ENCODE results near the gene CELF2. TPM values are rescaled to one million over a fixed set of nuclear protein-coding genes. Genes with fewer than 3 reads are reported as not detected.

Gene CELF2
- total RNA-seq, 2 donors from 2014 or later, result 10.4 to 11.2 TPM

GRCh38 chr10:11154849-11155498, 137.3 kb downstream of the CELF2 start:
- DNase-seq, result no peak
- no peak overlapping the region for H3K4me3 ChIP-seq
- WGBS, 2 donors, result 45 to 57% methylated on average over 11 of the region's 11 CpGs
- H3K9me3 ChIP-seq, result no peaks in the 10 kb centered on the region
- H3K4me1 ChIP-seq, result no peaks in the 10 kb centered on the region
- no peaks in the 10 kb centered on the region for H3K36me3 ChIP-seq (replicated peaks in 1 of 2; ENCODE audit: insufficient read depth in 1 of 2, low read depth in 2 of 2)
- ATAC-seq, result no peak
- peaks cover 0 to 2% of the 10 kb centered on the region in 2 donors for H3K27me3 ChIP-seq
- intact Hi-C loops (cut with DNase I), result no loop called here
- TF ChIP-seq POLR2A (IDR thresholded peaks at IDR 0.05) (no peak), CTCF (IDR thresholded peaks at IDR 0.05) (no peak)
- no peak overlapping the region for H3K27ac ChIP-seq

- no peak for ATAC-seq
- no peaks in the 10 kb centered on the region for H3K36me3 ChIP-seq (replicated peaks in 1 of 2; ENCODE audit: insufficient read depth in 1 of 2, low read depth in 2 of 2)
- no peak for TF ChIP-seq CTCF (IDR thresholded peaks at IDR 0.05)
- no peak for TF ChIP-seq POLR2A (IDR thresholded peaks at IDR 0.05)
- intact Hi-C loops (cut with DNase I), result no loop called here
- DNase-seq, result no peak
- H3K9me3 ChIP-seq, result no peaks in the 10 kb centered on the region
- WGBS, 2 donors, result 89 to 90% methylated on average over 12 of the region's 12 CpGs
- H3K27ac ChIP-seq, result no peak overlapping the region
- H3K4me3 ChIP-seq, result no peak overlapping the region
- H3K4me1 ChIP-seq, result no peaks in the 10 kb centered on the region
- no peaks in the 10 kb centered on the region for H3K27me3 ChIP-seq
Measured at GRCh38 chr10:11156480-11156879, 138.8 kb downstream of the CELF2 start.

GRCh38 chr10:11157292-11158076, 139.8 kb downstream of the CELF2 start:
- Histone ChIP-seq H3K27me3 (no peaks in the 10 kb centered on the region), H3K9me3 (no peaks in the 10 kb centered on the region), H3K27ac (no peak overlapping the region), H3K36me3 (replicated peaks in 1 of 2; ENCODE audit: insufficient read depth in 1 of 2, low read depth in 2 of 2) (no peaks in the 10 kb centered on the region), H3K4me3 (no peak overlapping the region), H3K4me1 (no peaks in the 10 kb centered on the region)
- TF ChIP-seq CTCF (IDR thresholded peaks at IDR 0.05) (no peak), POLR2A (IDR thresholded peaks at IDR 0.05) (no peak)
- ATAC-seq, result no peak
- intact Hi-C loops (cut with DNase I), result no loop called here
- WGBS, 2 donors, result 76 to 81% methylated on average over 8 of the region's 8 CpGs
- no peak for DNase-seq

- Histone ChIP-seq H3K27me3 (no peaks in the 10 kb centered on the region), H3K27ac (no peak overlapping the region), H3K36me3 (replicated peaks in 1 of 2; ENCODE audit: insufficient read depth in 1 of 2, low read depth in 2 of 2) (no peaks in the 10 kb centered on the region), H3K9me3 (no peaks in the 10 kb centered on the region), H3K4me1 (no peaks in the 10 kb centered on the region), H3K4me3 (no peak overlapping the region)
- TF ChIP-seq POLR2A (IDR thresholded peaks at IDR 0.05), result no peak
- TF ChIP-seq CTCF (IDR thresholded peaks at IDR 0.05), result no peak
- intact Hi-C loops (cut with DNase I), result no loop called here
- ATAC-seq, result no peak
- DNase-seq, result no peak
- WGBS, 2 donors, result 82 to 84% methylated on average over 4 to 5 of the region's 5 CpGs
Measured at GRCh38 chr10:11158080-11158479, 140.4 kb downstream of the CELF2 start.

All from body of pancreas (tissue), 4 donors.